ENCODE data around the gene MAN2B2.

The MAN2B2 gene

GRCh38 chr4:6596948-6597347, 22.0 kb downstream of the MAN2B2 start:
- no peak for DNase-seq

GRCh38 chr4:6598127-6598526, 23.1 kb downstream of the MAN2B2 start:
- DNase-seq, result no peak

- DNase-seq, result no peak
Observed at GRCh38 chr4:6598641-6599040, 23.7 kb downstream of the MAN2B2 start.

- no peak for DNase-seq
Observed at GRCh38 chr4:6601661-6602250, 26.8 kb downstream of the MAN2B2 start.

- DNase-seq, result no peak
Observed at GRCh38 chr4:6602289-6602688, 27.3 kb downstream of the MAN2B2 start.

DNA sequence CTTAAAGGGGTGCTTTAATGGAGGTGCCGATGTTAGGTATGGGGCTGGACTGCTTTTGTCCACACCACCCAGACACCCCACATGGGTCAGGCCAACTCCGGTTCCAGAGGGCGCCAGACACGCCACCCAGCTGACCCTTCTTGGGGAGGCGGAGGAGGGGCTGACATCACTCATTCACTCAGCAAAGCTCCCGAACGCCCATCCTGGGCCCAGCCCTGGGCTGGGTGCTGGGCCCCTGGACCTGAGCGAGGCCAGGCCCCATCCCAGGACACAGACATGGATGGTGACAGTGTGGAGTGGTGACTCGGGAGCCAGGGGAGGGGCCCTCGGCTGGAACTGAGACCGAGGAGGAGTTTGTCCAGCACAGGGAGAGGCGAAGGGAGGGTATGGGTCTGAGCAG, 28.1 kb downstream of the MAN2B2 start:
- DNase-seq, result no peak

GRCh38 chr4:6605114-6605513, 30.1 kb downstream of the MAN2B2 start:
- no peak for DNase-seq

- DNase-seq, result no peak
Observed at GRCh38 chr4:6605605-6606004, 30.6 kb downstream of the MAN2B2 start.

GRCh38 chr4:6606465-6607235, 31.7 kb downstream of the MAN2B2 start:
- no peak for DNase-seq

DNA sequence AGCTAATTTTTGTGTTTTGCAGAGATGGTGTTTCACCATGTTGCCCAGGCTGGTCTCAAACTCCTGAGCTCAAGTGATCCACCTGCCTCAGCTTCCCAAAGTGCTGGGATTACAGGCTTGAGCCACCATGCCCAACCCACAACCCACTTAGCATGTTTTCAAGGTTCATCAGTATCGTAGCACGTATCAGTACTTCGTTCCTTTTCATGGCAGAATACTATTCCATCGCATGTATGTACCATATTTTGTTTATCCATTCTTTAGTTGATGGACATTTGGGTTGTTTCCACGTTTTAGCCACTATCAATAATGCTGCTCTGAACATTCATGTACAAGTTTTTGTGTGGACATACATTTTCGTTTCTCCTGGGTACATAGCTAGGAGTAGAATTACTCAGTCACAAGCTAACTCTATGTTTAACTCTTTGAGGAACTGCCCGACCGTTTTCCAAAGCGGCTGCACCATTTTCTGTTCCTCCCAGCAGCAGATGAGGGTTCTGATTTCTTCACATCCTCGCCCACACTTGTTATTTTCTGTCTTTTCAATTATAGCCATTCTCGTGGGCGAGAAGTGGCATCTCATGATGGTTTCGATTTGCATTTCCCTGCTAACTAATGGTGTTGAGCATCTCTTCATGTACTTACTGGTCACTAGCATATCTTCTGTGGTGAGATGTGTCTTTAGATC, 32.5 kb downstream of the MAN2B2 start:
- no peak for DNase-seq

DNA sequence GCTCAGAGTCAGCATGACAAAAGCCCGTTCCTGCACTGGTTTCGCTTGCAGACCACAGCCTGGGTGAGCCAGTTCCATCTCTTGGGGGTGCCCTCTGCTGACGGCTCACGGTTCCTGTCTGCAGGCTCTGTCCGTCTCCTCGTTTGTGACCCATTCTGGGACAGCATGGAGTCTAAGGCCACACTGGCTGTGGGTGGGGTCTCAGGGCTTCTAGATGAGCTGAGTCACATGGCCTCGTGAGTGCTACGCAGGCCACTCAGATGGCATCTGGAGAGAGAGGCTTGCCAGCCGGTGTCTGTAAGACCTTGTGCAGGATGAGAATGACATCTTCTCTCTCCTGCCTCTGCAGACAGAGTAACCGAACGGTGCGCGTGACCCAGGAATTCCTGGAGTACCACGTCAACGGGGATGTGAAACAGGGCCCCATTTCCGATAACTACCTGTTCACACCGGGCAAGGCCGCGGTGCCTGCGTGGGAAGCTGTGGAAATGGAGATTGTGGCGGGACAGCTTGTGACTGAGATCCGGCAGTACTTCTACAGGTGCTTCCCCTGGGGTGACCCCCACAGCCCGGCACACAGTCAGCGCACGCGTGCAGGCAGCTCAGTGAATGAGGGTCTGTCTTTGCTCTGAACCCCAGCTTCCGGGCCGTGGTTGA, 33.9 kb downstream of the MAN2B2 start:
- no peak for DNase-seq

- no peak for DNase-seq
Observed at GRCh38 chr4:6609415-6610079, 34.6 kb downstream of the MAN2B2 start.

GRCh38 chr4:6610856-6611430, 36.0 kb downstream of the MAN2B2 start:
- DNase-seq, result no peak

GRCh38 chr4:6612961-6613675, 38.1 kb downstream of the MAN2B2 start:
- no peak for DNase-seq

GRCh38 chr4:6613676-6614651, 39.0 kb downstream of the MAN2B2 start:
- DNase-seq, result no peak

DNA sequence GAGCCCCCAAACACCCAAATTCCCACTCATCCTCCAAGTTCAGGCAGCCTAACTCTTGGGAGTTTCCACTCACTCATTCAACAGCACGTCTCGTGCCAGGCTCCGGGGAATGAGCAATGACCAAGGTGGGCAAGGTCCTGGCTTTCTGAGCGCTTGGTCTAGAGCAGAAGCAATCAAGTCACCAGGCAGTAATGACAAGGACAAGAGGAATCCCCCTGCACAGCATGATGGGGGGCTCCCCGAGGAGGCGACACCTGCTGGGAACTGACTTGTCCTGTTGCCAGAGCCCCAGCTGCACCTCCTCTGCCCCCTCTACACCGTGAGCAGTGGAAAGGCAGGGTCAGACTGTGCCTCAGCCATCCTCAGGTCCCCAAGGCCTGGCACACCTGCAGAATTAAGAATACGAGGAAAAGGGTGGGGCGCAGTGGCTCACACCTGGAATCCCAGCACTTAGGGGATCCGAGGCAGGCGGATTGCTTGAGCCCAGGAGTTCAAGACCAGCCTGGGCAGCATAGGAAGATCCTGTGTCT, 39.8 kb downstream of the MAN2B2 start:
- no peak for DNase-seq

- DNase-seq, result no peak
Observed at GRCh38 chr4:6616087-6616995, 41.4 kb downstream of the MAN2B2 start.

- DNase-seq, result no peak
Observed at GRCh38 chr4:6617246-6617645, 42.3 kb downstream of the MAN2B2 start.

DNA sequence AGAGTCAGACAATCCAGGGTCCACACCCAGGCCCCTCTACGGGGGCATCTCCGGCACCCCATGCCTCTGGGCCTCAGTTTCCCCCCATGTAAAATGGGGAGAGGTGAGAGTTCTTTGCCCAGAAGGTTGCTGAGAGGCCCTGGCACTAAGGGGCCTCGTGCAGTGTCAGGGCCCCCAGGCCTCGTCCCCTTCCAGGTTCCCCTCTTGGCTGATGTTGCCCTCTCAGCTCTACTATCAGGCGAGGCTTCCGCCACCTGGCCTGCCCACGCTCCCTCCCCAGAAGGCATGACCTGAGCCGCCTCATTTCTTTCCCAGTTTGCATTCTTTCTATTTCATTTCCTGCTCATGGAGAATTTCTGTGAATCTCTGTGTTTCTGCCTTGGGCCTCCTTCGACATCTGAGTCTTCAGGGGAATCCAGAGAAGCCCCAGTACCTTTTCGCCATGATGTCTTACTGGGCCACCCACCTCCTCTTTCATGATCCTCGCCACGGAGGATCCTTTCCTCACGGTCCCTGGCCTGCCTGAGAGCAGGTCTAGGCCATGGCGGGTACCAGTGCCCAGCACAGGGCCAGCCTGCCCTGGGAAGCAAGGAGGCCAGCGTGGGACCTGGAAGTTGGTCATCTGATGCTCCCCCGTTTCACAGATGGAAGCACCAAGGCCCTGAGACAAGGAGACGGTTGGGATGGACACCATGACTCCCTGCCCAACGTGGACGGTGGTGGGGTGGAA, 43.6 kb downstream of the MAN2B2 start:
- no peak for DNase-seq

Measured in CD4-positive, alpha-beta T cell treated with Interleukin-21 for 1 hour (primary cell).